WTC11 (cell line): Measurements from ENCODE around the gene NFIX.

Experiments
- ATF2 ChIP-seq: sonication (generic); formaldehyde crosslinking; IDR thresholded peaks from 2 replicates; pipeline ENCODE4 v1.8.1; 2022; ENCODE audit warnings: low read depth, missing genetic modification reagents, borderline replicate concordance
- CREM ChIP-seq: sonication (generic); formaldehyde crosslinking; IDR thresholded peaks from 2 replicates; pipeline ENCODE4 v1.8.1; 2022; ENCODE audit warnings: mild to moderate bottlenecking, missing genetic modification reagents, moderate library complexity
- CTCF ChIP-seq: fragments of 200-600 bp; IDR thresholded peaks from 2 replicates; pipeline ENCODE4 v1.8.0; 2022; ENCODE audit warnings: antibody characterized with exemption
- ESRRA ChIP-seq: sonication (generic); formaldehyde crosslinking; IDR thresholded peaks from 2 replicates; pipeline ENCODE4 v1.8.1; 2022; ENCODE audit warnings: mild to moderate bottlenecking, missing genetic modification reagents, borderline replicate concordance
- STAT6 ChIP-seq: sonication (generic); formaldehyde crosslinking; conservative IDR thresholded peaks from 2 replicates; pipeline ENCODE4 v1.8.1; 2023; ENCODE audit warnings: mild to moderate bottlenecking, low read depth, missing genetic modification reagents, moderate library complexity
- TCF7 ChIP-seq: sonication (generic); formaldehyde crosslinking; IDR thresholded peaks from 2 replicates; pipeline ENCODE4 v1.8.0; 2022; ENCODE audit warnings: mild to moderate bottlenecking, low read depth, missing genetic modification reagents, moderate library complexity
- ZBTB21 ChIP-seq: sonication (generic); formaldehyde crosslinking; IDR thresholded peaks from 2 replicates; pipeline ENCODE4 v1.8.1; 2023; ENCODE audit warnings: mild to moderate bottlenecking, missing genetic modification reagents, borderline replicate concordance
- ZNF121 ChIP-seq: sonication (generic); formaldehyde crosslinking; IDR thresholded peaks from 2 replicates; pipeline ENCODE4 v1.8.0; 2023; ENCODE audit warnings: missing genetic modification reagents

- TF ChIP-seq CTCF (no peak), TCF7 (no peak), ESRRA (no peak), CREM (CRISPR knock-in tag) (no peak), ATF2 (CRISPR knock-in tag) (no peak), STAT6 (CRISPR knock-in tag) (no peak), ZNF121 (CRISPR knock-in tag) (no peak), ZBTB21 (CRISPR knock-in tag) (no peak)
These were observed 117.3 kb downstream of the NFIX start for GRCh38 chr19:13112555-13112954.
